ENCODE results near the gene CEL. TPM values are rescaled to one million over a fixed set of nuclear protein-coding genes. Genes with fewer than 3 reads are reported as not detected.
A peak's percentile ranks its signal among the peaks of the same experiment; 100 is the strongest.
"Not testable (repeated sequence)": the region's sequence is repeated elsewhere in the genome, so short reads cannot be mapped to it uniquely, and the experiment has no call there.

The CEL gene
- 1.3 TPM for polyA plus RNA-seq (2013, experiment 1 of 2)
- 1.4 TPM for polyA plus RNA-seq (2013, experiment 2 of 2)

DNA sequence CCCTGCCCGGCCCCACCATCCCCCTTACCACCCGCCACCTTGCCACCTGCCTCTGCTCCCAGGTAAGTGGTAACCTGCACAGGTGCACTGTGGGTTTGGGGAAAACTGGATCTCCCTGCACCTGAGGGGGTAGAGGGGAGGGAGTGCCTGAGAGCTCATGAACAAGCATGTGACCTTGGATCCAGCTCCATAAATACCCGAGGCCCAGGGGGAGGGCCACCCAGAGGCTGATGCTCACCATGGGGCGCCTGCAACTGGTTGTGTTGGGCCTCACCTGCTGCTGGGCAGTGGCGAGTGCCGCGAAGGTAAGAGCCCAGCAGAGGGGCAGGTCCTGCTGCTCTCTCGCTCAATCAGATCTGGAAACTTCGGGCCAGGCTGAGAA, at the start of gene CEL:
Gene CEL (plus strand): TSS at position 218 of the 382 bp plus-strand sequence. CDS start 22 bp downstream, at position 240.
- H3K4me3 ChIP-seq (ENCODE audit: low read length); H3K79me1 ChIP-seq (ENCODE audit: low read length); H4K5ac ChIP-seq (ENCODE audit: low read length); H3K23ac ChIP-seq (ENCODE audit: low read length); H3K4me2 ChIP-seq (ENCODE audit: low read length); H4K8ac ChIP-seq (ENCODE audit: low read depth, low read length); H2BK15ac ChIP-seq (replicated peaks; ENCODE audit: low read depth); H3K36me3 ChIP-seq (ENCODE audit: control insufficient read depth, insufficient read depth, low read length); H3K27me3 ChIP-seq (ENCODE audit: insufficient read depth, low read length, poor library complexity); H3K79me2 ChIP-seq (ENCODE audit: control insufficient read depth, insufficient read depth, low read length); DNase-seq: not testable (repeated sequence)
- peaks cover 12% of the 10 kb centered on the region for H3K4me1 ChIP-seq (ENCODE audit: control insufficient read depth, low read depth, low read length)
- H3K4ac ChIP-seq (ENCODE audit: low read depth, low read length): peak within 1 kb of the TSS; percentile 87
- H3K9ac ChIP-seq (ENCODE audit: low read length): peak within 1 kb of the TSS; percentile 57
- WGBS (ENCODE audit: extremely low coverage, insufficient coverage, low lambda C conversion rate): no CpG with 5 or more reads among the region's 9 CpGs
- peak within 1 kb of the TSS; percentile 88 for H2BK5ac ChIP-seq (ENCODE audit: low read length)
- H2AK5ac ChIP-seq (ENCODE audit: low read length): peak within 1 kb of the TSS; percentile 69
- peak within 1 kb of the TSS; percentile 72 for H3K18ac ChIP-seq (ENCODE audit: low read length)
- H3K56ac ChIP-seq (ENCODE audit: low read length): peak within 1 kb of the TSS; percentile 78
- peak within 1 kb of the TSS; percentile 95 for H2BK120ac ChIP-seq (ENCODE audit: low read depth, low read length)
- H3K27ac ChIP-seq (ENCODE audit: low read depth, low read length): peak within 1 kb of the TSS; percentile 95

DNA sequence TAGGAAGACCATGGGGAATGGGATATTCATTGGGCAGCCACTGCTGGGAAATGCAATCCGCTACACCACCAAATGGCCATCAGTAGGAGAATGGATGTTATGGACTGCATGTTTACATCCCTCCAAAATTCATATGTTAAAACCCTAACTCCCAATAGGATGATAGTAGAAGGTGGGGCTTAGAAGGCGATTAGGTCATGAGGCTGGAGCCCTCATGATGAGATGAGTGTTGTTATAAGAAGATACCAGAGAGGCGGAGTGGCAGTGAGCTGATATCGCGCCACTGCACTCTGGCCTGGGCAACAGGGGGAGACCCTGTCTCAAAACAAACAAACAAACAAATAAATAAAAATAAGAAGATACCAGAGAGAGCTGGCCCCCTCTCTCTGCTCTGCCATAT, 47.1 kb upstream of the CEL start:
- no peaks in the 10 kb centered on the region for H3K79me2 ChIP-seq (ENCODE audit: control insufficient read depth, insufficient read depth, low read length)
- H4K5ac ChIP-seq (ENCODE audit: low read length): no peak overlapping the region
- no peak overlapping the region for H2AK5ac ChIP-seq (ENCODE audit: low read length)
- no peak overlapping the region for H3K23ac ChIP-seq (ENCODE audit: low read length)
- no peaks in the 10 kb centered on the region for H3K79me1 ChIP-seq (ENCODE audit: low read length)
- H3K4me2 ChIP-seq (ENCODE audit: low read length): no peak overlapping the region
- no peak overlapping the region for H2BK120ac ChIP-seq (ENCODE audit: low read depth, low read length)
- WGBS (ENCODE audit: extremely low coverage, insufficient coverage, low lambda C conversion rate): no CpG with 5 or more reads among the region's 5 CpGs
- H3K4me3 ChIP-seq (ENCODE audit: low read length): no peak overlapping the region
- H3K27me3 ChIP-seq (ENCODE audit: insufficient read depth, low read length, poor library complexity): no peaks in the 10 kb centered on the region
- H2BK15ac ChIP-seq (replicated peaks; ENCODE audit: low read depth): no peak overlapping the region
- H3K27ac ChIP-seq (ENCODE audit: low read depth, low read length): no peak overlapping the region
- no peak overlapping the region for H2BK5ac ChIP-seq (ENCODE audit: low read length)
- H4K8ac ChIP-seq (ENCODE audit: low read depth, low read length): no peak overlapping the region
- H3K18ac ChIP-seq (ENCODE audit: low read length): no peak overlapping the region
- H3K36me3 ChIP-seq (ENCODE audit: control insufficient read depth, insufficient read depth, low read length): no peaks in the 10 kb centered on the region
- no peaks in the 10 kb centered on the region for H3K4me1 ChIP-seq (ENCODE audit: control insufficient read depth, low read depth, low read length)
- H3K56ac ChIP-seq (ENCODE audit: low read length): no peak overlapping the region
- H3K4ac ChIP-seq (ENCODE audit: low read depth, low read length): no peak overlapping the region
- no peak for DNase-seq
- H3K9ac ChIP-seq (ENCODE audit: low read length): no peak overlapping the region

DNA sequence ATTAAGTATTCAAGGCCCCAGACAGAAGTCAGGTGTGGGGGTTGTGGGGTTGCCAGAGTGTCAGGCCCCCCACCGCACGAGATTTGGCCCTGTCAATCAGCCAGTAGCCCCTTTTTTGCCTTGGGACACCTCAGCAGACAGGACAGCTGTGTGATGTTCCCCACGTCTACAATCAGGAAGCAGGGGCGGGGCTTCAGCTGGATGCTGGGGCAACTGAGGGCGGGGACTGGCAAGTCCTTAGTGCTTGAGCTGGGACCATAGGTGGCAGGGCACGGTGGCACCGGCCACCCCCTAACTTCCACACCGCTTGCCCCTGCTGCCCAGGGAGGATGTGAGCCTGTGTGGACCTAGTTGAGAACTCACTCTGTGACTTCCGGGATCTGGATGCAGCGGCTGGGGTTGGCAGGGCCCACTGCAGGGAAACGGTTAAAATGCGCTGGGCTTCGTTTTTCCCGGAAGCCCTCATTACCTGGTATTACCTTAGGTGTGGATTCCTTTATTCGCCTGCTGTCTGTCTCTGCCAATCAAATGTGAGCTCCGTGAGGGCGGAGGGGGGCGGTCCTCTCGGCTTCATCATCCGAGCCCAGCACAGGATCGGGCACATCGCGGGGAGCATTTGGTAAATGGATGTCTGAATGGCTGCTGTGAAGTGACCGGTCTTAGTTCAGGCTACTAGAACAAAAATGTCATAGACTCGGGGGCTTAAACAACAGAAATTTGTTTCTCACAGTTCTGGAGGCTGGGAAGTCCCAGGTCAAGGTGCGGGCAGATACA, 38.5 kb upstream of the CEL start:
- no peak overlapping the region for H2BK5ac ChIP-seq (ENCODE audit: low read length)
- no peaks in the 10 kb centered on the region for H3K36me3 ChIP-seq (ENCODE audit: control insufficient read depth, insufficient read depth, low read length)
- H3K4me3 ChIP-seq (ENCODE audit: low read length): no peak overlapping the region
- no peak overlapping the region for H3K4me2 ChIP-seq (ENCODE audit: low read length)
- no peak overlapping the region for H4K8ac ChIP-seq (ENCODE audit: low read depth, low read length)
- H2BK120ac ChIP-seq (ENCODE audit: low read depth, low read length): no peak overlapping the region
- no peaks in the 10 kb centered on the region for H3K4me1 ChIP-seq (ENCODE audit: control insufficient read depth, low read depth, low read length)
- no peaks in the 10 kb centered on the region for H3K79me2 ChIP-seq (ENCODE audit: control insufficient read depth, insufficient read depth, low read length)
- H2AK5ac ChIP-seq (ENCODE audit: low read length): no peak overlapping the region
- no peak overlapping the region for H2BK15ac ChIP-seq (replicated peaks; ENCODE audit: low read depth)
- H3K9ac ChIP-seq (ENCODE audit: low read length): no peak overlapping the region
- WGBS (ENCODE audit: extremely low coverage, insufficient coverage, low lambda C conversion rate): no CpG with 5 or more reads among the region's 26 CpGs
- no peak overlapping the region for H4K5ac ChIP-seq (ENCODE audit: low read length)
- no peak overlapping the region for H3K27ac ChIP-seq (ENCODE audit: low read depth, low read length)
- DNase-seq: no peak
- no peak overlapping the region for H3K18ac ChIP-seq (ENCODE audit: low read length)
- H3K27me3 ChIP-seq (ENCODE audit: insufficient read depth, low read length, poor library complexity): no peaks in the 10 kb centered on the region
- no peaks in the 10 kb centered on the region for H3K79me1 ChIP-seq (ENCODE audit: low read length)
- H3K23ac ChIP-seq (ENCODE audit: low read length): no peak overlapping the region
- no peak overlapping the region for H3K4ac ChIP-seq (ENCODE audit: low read depth, low read length)
- H3K56ac ChIP-seq (ENCODE audit: low read length): no peak overlapping the region

DNA sequence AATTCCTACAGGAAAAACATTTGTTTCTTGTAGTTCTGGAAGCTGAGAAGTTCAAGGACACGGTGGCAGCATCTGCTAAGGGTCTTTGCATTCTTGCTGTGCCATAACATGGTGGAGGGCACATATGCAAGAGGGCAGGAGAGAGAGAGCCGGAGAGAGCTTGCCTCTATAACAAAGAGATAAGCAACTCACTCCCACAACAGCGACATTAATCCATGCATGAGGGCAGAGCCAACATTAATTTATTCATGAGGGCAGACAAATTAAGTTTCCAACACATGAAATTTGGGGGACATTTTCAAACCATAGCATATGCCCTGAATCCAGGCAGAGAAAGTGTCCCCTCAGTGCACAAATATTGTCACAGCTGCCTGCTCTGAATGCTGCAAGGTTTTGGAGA, 35.4 kb upstream of the CEL start:
- Histone ChIP-seq H3K56ac (ENCODE audit: low read length) (no peak overlapping the region), H3K27me3 (ENCODE audit: insufficient read depth, low read length, poor library complexity) (no peaks in the 10 kb centered on the region), H3K9ac (ENCODE audit: low read length) (no peak overlapping the region), H3K4me3 (ENCODE audit: low read length) (no peak overlapping the region), H2BK120ac (ENCODE audit: low read depth, low read length) (no peak overlapping the region), H2AK5ac (ENCODE audit: low read length) (no peak overlapping the region), H3K18ac (ENCODE audit: low read length) (no peak overlapping the region), H3K4me2 (ENCODE audit: low read length) (no peak overlapping the region), H4K8ac (ENCODE audit: low read depth, low read length) (no peak overlapping the region), H2BK15ac (replicated peaks; ENCODE audit: low read depth) (no peak overlapping the region), H3K4me1 (ENCODE audit: control insufficient read depth, low read depth, low read length) (no peaks in the 10 kb centered on the region), H3K36me3 (ENCODE audit: control insufficient read depth, insufficient read depth, low read length) (no peaks in the 10 kb centered on the region), H3K27ac (ENCODE audit: low read depth, low read length) (no peak overlapping the region), H3K23ac (ENCODE audit: low read length) (no peak overlapping the region), H4K5ac (ENCODE audit: low read length) (no peak overlapping the region), H3K79me2 (ENCODE audit: control insufficient read depth, insufficient read depth, low read length) (peaks cover 4% of the 10 kb centered on the region), H2BK5ac (ENCODE audit: low read length) (no peak overlapping the region), H3K4ac (ENCODE audit: low read depth, low read length) (no peak overlapping the region), H3K79me1 (ENCODE audit: low read length) (no peaks in the 10 kb centered on the region)
- WGBS (ENCODE audit: extremely low coverage, insufficient coverage, low lambda C conversion rate): no CpG with 5 or more reads among the region's 3 CpGs
- DNase-seq: no peak

DNA sequence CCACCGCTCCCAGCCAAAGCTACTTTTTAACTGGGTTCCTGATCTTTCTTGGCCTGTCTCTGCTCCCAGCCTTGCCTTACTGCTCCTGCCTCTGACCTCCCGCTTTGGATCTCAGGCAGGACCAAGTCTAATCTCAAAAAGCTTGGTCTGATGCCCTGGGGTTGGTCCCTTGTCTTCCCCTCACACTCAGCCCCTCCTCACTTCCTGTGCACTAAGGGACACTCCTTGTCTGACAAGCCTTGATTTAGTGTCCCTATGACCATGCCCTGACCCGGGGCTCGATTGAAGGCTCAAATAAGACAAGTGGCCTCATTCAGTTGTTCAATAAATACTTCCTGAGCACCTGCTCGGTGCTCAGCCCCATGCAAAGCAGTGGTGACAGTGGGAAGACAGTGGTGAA, 34.6 kb upstream of the CEL start:
- H3K27ac ChIP-seq (ENCODE audit: low read depth, low read length): no peak overlapping the region
- peaks cover 10% of the 10 kb centered on the region for H3K79me2 ChIP-seq (ENCODE audit: control insufficient read depth, insufficient read depth, low read length)
- no peak overlapping the region for H3K9ac ChIP-seq (ENCODE audit: low read length)
- no peak overlapping the region for H4K8ac ChIP-seq (ENCODE audit: low read depth, low read length)
- no peak overlapping the region for H2BK5ac ChIP-seq (ENCODE audit: low read length)
- H3K4me2 ChIP-seq (ENCODE audit: low read length): no peak overlapping the region
- H3K4ac ChIP-seq (ENCODE audit: low read depth, low read length): no peak overlapping the region
- H3K36me3 ChIP-seq (ENCODE audit: control insufficient read depth, insufficient read depth, low read length): no peaks in the 10 kb centered on the region
- H3K23ac ChIP-seq (ENCODE audit: low read length): no peak overlapping the region
- no CpG with 5 or more reads among the region's 5 CpGs for WGBS (ENCODE audit: extremely low coverage, insufficient coverage, low lambda C conversion rate)
- no peak overlapping the region for H2BK120ac ChIP-seq (ENCODE audit: low read depth, low read length)
- no peak overlapping the region for H3K4me3 ChIP-seq (ENCODE audit: low read length)
- no peak overlapping the region for H3K56ac ChIP-seq (ENCODE audit: low read length)
- H3K18ac ChIP-seq (ENCODE audit: low read length): no peak overlapping the region
- H2BK15ac ChIP-seq (replicated peaks; ENCODE audit: low read depth): no peak overlapping the region
- DNase-seq: peak; percentile 14
- no peaks in the 10 kb centered on the region for H3K4me1 ChIP-seq (ENCODE audit: control insufficient read depth, low read depth, low read length)
- H2AK5ac ChIP-seq (ENCODE audit: low read length): no peak overlapping the region
- H4K5ac ChIP-seq (ENCODE audit: low read length): no peak overlapping the region
- no peaks in the 10 kb centered on the region for H3K27me3 ChIP-seq (ENCODE audit: insufficient read depth, low read length, poor library complexity)
- H3K79me1 ChIP-seq (ENCODE audit: low read length): no peaks in the 10 kb centered on the region

DNA sequence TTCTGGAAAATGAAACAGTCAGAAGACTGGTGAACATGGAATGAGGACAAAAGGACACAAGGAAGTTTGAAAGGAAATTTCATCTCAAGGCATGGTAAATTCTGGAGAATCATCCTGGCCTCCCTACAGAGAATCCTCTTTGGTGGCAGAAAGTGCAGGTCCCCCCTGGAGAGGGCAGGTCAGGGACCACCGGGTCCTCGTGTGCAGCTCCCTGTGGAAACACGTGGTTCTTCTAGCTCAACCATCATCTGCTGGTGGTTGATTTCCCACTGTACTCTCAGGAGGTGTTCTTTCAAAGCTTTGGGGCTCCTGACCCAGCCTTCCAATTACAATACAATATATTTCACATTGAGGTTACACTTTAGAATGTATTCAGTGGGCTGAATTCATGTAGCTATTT, 33.6 kb upstream of the CEL start:
- no peaks in the 10 kb centered on the region for H3K4me1 ChIP-seq (ENCODE audit: control insufficient read depth, low read depth, low read length)
- no CpG with 5 or more reads among the region's 3 CpGs for whole genome bisulfite sequencing (ENCODE audit: extremely low coverage, insufficient coverage, low lambda C conversion rate)
- DNase-seq: no peak

More for the DNA sequence above, 33.6 kb upstream of the CEL start:
- Histone ChIP-seq H3K4me3 (ENCODE audit: low read length) (no peak overlapping the region), H3K79me1 (ENCODE audit: low read length) (peaks cover 6% of the 10 kb centered on the region), H3K27me3 (ENCODE audit: insufficient read depth, low read length, poor library complexity) (no peaks in the 10 kb centered on the region), H2BK120ac (ENCODE audit: low read depth, low read length) (no peak overlapping the region), H3K56ac (ENCODE audit: low read length) (no peak overlapping the region), H3K9ac (ENCODE audit: low read length) (no peak overlapping the region), H3K27ac (ENCODE audit: low read depth, low read length) (no peak overlapping the region), H2AK5ac (ENCODE audit: low read length) (no peak overlapping the region), H3K18ac (ENCODE audit: low read length) (no peak overlapping the region), H3K4me2 (ENCODE audit: low read length) (no peak overlapping the region), H3K23ac (ENCODE audit: low read length) (no peak overlapping the region), H3K79me2 (ENCODE audit: control insufficient read depth, insufficient read depth, low read length) (peaks cover 20% of the 10 kb centered on the region), H2BK5ac (ENCODE audit: low read length) (no peak overlapping the region), H4K8ac (ENCODE audit: low read depth, low read length) (no peak overlapping the region), H4K5ac (ENCODE audit: low read length) (no peak overlapping the region), H2BK15ac (replicated peaks; ENCODE audit: low read depth) (no peak overlapping the region), H3K4ac (ENCODE audit: low read depth, low read length) (no peak overlapping the region), H3K36me3 (ENCODE audit: control insufficient read depth, insufficient read depth, low read length) (no peaks in the 10 kb centered on the region)
